GM21825 (cell line): ENCODE results near the gene IL1RAPL2.
"Not testable (repeated sequence)": the region's sequence is repeated elsewhere in the genome, so short reads cannot be mapped to it uniquely, and the experiment has no call there.

ENCODE experiments used
- ATAC-seq: cut with Tn5 transposase; IDR thresholded peaks from one replicate; pipeline ENCODE4 v1.9.1; 2021; ENCODE audit warnings: mild to moderate bottlenecking, moderate library complexity; ENCODE audit not compliant: unreplicated experiment

IL1RAPL2 gene

GRCh38 chrX:104669063-104669462 is 103.1 kb downstream of the IL1RAPL2 start:
- ATAC-seq: no peak

GRCh38 chrX:104670051-104670450 is 104.1 kb downstream of the IL1RAPL2 start:
- no peak for ATAC-seq

GRCh38 chrX:104677517-104677916 is 111.5 kb downstream of the IL1RAPL2 start:
- not testable (repeated sequence) for ATAC-seq

GRCh38 chrX:104679175-104679574 is 113.2 kb downstream of the IL1RAPL2 start:
- ATAC-seq: no peak

GRCh38 chrX:104681214-104681613 is 115.2 kb downstream of the IL1RAPL2 start:
- ATAC-seq: no peak

- ATAC-seq: no peak
Observed at GRCh38 chrX:104684077-104684476, 118.1 kb downstream of the IL1RAPL2 start.

- no peak for ATAC-seq
Observed at GRCh38 chrX:104695593-104695992, 129.6 kb downstream of the IL1RAPL2 start.

GRCh38 chrX:104696667-104697066 is 130.7 kb downstream of the IL1RAPL2 start:
- no peak for ATAC-seq

- no peak for ATAC-seq
Observed at GRCh38 chrX:104697294-104697693, 131.3 kb downstream of the IL1RAPL2 start.

GRCh38 chrX:104707042-104707441 is 141.0 kb downstream of the IL1RAPL2 start:
- no peak for ATAC-seq

- ATAC-seq: no peak
Observed at GRCh38 chrX:104707572-104707971, 141.6 kb downstream of the IL1RAPL2 start.

- ATAC-seq: no peak
Observed at GRCh38 chrX:104712515-104712914, 146.5 kb downstream of the IL1RAPL2 start.

- ATAC-seq: no peak
Observed at GRCh38 chrX:104721854-104722253, 155.9 kb downstream of the IL1RAPL2 start.

- no peak for ATAC-seq
Observed at GRCh38 chrX:104728456-104728855, 162.5 kb downstream of the IL1RAPL2 start.

GRCh38 chrX:104742355-104742754 is 176.4 kb downstream of the IL1RAPL2 start:
- no peak for ATAC-seq

- no peak for ATAC-seq
Observed at GRCh38 chrX:104745152-104745551, 179.2 kb downstream of the IL1RAPL2 start.

GRCh38 chrX:104749951-104750610 is 184.1 kb downstream of the IL1RAPL2 start:
- ATAC-seq: no peak

- ATAC-seq: no peak
Observed at GRCh38 chrX:104762641-104763040, 196.6 kb downstream of the IL1RAPL2 start.

- ATAC-seq: no peak
Observed at GRCh38 chrX:104789784-104790183, 223.8 kb downstream of the IL1RAPL2 start.

GRCh38 chrX:104795804-104796203 is 229.8 kb downstream of the IL1RAPL2 start:
- ATAC-seq: no peak

GRCh38 chrX:104803219-104803618 is 237.2 kb downstream of the IL1RAPL2 start:
- ATAC-seq: no peak

GRCh38 chrX:104806346-104806745 is 240.3 kb downstream of the IL1RAPL2 start:
- ATAC-seq: no peak

- ATAC-seq: no peak
Observed at GRCh38 chrX:104833401-104833800, 267.4 kb downstream of the IL1RAPL2 start.
